Amygdala (tissue), 56 donors: ENCODE measurements around the gene SORL1.
"Not testable (repeated sequence)": the region's sequence is repeated elsewhere in the genome, so short reads cannot be mapped to it uniquely, and the experiment has no call there.

Experiments
- DNase-seq, 56 donors: peaks; one replicate each; lab custom pipeline; 2025; lab: John Stamatoyannopoulos, UW

Gene SORL1

DNA sequence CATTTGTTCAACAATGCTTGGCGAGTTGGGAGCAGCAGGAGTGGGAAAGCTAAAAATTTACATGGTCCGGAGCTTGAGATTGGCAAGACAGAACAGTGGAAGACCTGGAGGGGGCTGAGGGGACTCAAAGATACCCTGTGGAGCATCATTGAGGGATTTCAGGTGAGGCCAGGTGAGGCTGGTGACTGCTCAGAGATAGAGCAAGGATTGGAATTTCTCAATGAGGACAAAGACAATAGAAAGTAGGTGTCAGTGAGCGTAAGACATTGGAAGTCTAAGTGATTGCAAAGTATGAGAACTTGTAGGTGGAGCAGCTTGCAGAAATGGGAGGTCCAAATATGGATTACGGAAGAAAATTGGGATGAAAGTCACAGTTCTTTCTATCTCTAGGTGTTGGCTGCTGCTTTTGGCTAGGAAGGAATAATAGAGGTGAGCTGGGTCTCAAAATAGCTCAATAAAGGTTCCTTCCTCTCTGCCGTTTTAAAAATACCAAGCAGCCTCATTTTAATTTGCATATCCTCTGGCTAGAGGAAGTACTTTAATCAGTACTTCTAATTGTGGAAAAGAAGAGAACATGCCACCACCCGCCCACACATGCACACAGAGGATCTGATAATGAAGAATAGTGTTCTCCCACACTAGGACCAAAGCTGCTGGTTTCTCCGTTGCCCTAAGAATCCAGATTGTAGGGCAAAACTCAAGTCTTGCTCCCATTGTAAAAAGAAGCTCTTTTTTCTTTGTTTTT is 42.4 kb downstream of the SORL1 start:
- peak in 10 of 56 donors; percentile 12 to 47 (median 22) for DNase-seq

DNA sequence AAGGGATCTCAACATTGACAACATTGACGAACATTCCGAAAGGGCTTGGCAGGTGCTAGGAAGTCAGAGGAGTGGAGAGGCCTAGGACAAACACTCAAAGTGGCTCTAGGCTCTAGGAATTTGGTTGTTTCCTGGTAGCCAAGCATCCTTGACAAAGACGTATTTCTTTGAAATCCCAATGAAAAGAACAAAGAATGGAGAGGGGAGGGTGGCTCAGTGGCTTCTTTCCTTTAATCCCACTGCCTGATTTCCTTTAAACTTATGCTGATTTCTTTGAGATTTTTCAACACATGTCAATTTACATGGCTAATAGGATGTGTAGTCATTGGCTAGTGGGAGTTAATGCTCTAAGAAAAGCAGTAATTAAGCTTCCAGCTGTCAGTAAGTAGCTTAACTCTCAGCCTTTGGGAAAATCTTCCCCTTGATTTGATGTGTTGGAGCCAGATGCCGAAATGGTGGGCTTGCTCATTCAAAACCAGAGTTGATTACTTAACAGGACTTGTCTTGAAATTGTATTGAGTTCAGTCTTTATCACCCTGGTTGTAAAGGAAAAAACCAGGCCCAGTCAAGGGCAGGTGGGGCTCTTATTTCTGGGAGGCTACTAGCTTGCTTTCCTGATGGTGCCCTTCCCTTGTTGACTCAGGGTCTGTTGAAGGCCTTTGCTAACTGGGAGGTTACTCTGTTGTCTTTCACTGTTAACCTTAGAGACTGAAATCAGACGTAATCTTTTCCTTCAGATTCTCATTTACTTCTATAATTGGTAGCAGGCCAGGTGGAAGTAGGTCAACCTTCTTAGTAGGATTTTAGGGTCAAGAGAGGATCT is 45.3 kb downstream of the SORL1 start:
- no peak for DNase-seq

DNA sequence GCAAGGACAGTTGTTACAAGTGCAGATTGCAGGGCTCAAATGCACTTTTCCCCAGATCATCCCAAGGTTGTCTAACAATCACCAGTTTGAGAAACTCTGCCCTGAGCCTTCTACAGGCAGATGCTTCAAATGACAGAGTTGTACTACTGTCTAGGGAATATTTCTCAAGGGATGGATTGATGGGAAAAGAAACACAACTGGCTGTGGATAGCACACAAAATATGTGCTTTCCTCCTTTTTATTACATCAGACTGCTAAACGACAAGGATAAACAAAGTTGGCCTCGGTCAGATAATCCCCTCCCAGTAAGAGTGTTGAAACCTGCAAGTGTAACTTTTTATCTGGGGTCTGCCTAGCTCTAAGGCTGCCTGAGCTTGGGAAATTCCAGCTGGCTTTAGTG is 47.3 kb downstream of the SORL1 start:
- no peak for DNase-seq

DNA sequence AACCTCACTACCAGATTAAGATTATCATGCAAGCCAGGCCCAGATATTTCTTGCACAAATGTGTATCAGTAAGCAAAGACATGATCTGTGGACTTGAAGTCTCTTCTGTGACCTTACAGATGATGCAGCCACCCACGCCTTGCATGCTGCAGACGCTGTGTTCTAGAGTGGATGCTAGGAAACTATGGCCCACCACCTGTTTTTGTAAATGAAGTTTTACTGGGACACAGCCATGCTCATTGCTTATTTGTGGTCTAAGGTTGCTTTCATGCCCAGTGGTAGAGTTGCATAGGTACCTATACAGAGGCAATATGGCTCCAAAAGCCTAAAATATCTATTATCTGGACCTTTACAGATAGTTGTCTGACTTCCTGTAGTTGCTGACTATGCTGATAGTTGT is 48.2 kb downstream of the SORL1 start:
- no peak for DNase-seq

DNA sequence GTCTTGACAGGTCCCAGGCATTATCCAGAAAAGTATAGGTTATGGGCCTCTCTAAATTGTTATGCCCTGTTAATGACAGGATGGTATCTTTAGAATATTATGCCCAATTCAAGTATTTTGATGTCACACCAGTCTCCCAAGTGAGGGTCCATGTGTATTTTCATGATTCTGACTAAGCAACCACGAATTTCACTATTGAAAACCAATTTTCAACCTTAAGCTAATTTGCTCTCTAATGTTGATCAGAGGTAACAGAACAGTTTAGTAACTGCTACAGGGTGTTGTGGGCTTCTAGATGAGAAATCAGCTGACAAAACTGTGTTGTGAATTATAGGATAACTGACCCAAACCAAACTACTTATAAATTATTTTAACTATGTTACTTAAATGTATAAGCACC is 48.6 kb downstream of the SORL1 start:
- DNase-seq = no peak

DNA sequence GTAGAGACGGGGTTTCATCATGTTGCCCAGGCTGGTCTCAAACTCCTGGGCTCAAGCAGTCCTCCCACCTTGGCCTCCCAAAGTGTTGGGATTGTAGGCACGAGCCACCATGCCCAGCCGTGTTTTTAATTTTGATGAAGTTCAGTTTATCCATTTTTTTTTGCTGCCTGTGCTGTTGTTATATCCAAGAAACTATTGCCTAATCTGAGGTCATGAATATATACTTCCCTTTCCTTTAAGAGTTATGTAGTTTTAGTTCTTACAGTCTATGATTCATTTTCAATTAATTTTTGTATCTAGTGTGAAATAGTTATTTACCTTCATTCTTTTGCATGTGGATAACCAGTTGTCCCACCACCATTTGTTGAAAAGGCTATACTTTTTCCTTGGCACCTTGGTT is 50.9 kb downstream of the SORL1 start:
- DNase-seq = no peak

DNA sequence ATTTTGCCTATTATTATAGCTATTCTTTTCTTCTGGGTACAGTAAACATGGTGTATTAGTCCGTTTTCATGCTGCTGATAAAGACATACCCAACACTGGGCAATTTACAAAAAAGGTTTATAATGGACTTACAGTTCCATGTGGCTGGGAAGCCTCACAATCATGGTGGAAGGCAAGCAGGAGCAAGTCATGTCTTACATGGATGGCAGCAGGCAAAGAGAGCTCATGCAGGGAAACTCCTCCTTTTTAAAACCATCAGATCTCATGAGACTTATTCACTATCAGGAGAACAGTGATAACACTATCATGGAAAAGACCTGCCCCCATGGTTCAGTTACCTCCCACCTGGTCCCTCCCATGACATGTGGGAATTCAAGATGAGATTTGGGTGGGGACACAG is 54.1 kb downstream of the SORL1 start:
- DNase-seq = not testable (repeated sequence)

DNA sequence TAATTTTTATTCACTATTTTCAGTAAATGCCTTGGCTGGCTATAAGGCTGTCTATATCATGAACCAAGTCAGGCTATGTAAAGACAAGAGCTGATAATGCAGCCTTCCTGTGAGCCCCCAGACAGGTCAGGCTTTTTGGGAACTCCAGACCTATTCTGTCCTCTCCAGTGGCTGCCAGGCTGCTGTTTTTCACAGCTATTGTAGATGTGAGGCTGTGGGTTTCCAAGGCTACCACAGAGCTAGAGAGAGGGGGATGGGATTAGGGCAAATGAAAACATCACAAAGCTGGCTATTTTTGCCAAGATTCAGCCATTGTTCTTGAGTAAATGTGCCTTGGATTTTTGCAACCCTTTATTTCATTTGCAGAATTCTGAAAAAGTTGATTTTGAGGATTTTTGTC is 56.3 kb downstream of the SORL1 start:
- peak in 9 of 56 donors; percentile 4 to 52 (median 42) for DNase-seq

DNA sequence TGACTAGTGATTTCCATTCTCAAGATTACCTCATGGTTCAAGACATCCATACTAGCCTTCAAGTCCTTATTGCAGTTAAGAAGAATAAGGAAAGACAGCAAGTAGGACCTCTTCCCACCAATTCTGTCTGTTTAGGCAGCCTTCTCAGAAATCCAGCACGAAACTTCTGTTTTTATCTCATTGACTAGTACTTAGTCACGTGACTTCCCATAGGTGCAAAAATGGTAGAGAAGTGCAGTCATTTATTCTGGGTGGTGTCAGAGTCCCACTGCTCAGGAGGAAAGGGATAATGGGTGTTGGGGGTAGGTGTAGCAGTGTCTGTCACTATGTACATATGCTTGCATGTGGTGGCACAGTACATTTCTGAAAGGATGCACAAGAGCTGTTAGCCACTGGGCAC is 58.3 kb downstream of the SORL1 start:
- no peak for DNase-seq

DNA sequence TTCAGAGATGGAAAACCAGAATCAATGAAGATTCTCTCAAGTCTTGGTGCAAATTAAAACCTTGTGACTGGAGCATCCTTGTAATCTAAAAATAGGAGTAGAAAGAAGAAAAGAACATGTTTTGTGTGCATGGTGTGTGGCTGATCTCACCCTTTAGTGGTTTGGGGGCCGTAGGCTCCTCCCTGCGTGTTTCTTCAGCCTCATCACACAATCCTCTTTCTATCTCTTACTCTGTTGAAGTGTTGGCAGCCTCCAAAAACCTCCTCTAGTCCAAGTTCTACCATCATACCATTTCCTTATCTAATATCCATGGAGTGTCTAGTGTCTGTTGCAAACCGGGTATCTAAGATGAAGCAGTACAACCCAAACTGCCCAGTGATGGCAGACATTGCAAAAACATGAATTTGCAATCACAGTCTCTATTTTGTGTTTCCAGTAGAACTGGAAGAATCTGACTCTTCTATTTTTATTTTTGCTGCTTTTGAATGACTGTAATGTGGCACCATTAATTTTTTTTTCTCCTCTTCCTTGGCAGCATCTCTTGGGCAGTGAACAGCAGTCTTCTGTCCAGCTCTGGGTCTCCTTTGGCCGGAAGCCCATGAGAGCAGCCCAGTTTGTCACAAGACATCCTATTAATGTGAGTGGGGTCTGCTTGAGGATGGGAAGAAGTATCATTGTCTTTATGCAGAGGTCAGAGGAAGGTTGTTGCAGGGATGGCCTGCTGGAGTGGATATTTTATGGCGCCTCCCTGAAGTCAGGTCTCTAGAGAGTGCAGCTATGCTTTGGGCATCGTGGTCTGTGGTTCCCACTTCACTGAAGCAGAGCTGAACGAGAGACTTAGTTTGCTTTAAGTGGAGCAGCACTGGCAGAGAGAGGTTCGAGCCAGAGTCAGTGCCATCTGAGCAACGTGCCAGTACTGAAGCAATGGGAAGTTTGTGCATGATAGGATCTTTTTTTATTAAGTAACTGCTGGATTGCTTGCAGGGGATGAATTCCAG is 60.7 kb downstream of the SORL1 start:
- peak in 10 of 56 donors; percentile 13 to 52 (median 26) for DNase-seq

DNA sequence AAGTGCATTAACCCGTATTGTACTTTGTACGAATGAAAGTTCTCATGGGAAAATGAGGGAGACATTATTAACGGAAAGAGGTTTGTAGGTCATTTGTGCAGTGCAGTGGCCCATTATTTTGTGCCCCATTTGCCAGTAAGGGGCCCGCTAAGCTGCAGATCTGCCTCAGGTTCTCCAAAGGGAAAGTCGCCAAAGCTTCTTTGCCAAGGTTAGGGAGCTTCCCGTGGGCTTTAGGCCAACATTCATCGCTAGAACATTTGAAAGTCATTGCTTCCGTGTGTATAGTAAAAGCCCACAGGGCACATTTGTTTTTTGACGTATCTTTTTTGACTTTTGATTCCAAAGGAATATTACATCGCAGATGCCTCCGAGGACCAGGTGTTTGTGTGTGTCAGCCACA is 61.7 kb downstream of the SORL1 start:
- DNase-seq = no peak

DNA sequence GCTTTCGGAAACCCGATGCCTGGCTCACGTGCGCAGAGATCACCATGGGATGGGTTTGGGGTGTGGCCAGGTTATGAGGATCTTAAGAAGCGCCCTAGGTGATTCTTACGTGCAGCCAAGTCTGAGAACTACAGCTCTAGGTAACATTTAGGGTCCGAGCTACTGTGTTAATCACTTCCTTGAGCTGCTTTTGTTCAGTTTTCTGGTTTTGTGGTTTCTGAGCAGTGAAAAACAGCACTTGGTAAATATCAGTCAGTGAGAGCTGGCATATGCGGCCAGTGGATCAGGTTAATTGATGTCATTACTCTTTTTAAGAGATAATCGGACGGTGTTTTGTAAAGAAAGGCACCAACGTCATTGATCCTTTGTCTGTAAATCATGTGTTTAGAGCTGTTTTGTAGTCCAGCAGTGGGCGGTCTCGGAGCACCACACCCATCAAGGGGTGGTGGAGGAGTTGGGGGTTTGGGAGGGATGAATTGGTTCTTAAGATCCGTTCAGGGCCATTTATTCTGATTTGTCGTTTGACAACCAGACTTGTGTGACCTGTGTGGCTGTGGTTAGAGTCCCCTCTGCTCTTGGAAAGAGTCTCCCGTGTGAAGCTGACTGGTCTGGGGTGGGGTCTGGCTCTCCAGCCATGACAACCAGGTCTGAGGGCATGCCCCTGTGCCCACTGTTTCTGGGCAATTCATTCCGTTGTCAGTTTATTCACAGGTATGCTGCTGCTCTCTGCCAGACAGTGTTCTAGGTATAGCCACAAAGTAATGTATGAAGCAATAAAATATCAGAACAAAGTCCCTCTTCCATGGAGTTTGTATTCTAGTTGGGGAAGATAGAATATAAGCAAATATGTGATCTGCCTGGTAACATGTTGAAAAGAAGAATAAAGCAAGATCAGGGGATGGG is 62.6 kb downstream of the SORL1 start:
- DNase-seq = no peak

DNA sequence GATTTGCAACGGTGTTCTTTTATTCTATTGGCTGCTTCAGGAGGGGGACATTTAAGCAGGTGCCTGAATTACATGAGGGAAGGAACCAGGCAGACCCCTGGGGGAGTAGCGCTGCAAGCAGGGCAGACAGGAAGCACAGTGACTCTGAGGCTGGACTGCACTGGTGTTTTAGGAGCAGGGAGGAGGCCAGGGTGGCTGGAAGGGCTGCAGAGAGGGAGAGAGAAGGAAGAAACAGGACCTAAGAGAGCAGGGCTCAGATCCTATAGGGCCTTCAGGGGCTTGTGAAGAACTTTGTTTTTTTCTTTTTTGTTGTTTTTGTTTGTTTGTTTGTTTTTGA is 63.2 kb downstream of the SORL1 start:
- DNase-seq = no peak

DNA sequence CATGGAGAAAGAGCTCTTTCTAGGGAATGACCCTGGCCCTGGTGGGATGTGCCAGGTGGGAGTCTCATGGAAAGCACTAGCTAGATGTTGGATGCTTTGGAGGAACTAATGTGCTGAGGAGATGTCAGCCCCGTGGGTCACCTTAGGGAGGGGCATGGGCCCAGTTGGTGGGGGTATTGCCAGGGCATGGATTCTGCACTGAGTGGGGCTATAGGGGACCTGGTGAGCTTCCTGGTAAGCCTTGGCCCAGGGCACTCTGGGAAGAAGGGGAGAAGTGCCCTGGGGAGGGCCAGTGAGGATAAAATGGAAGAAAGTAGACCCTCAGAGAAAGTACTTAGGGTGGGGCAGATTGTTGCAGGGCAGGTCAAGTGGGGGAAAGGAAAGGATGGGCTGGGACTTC is 65.9 kb downstream of the SORL1 start:
- no peak for DNase-seq

DNA sequence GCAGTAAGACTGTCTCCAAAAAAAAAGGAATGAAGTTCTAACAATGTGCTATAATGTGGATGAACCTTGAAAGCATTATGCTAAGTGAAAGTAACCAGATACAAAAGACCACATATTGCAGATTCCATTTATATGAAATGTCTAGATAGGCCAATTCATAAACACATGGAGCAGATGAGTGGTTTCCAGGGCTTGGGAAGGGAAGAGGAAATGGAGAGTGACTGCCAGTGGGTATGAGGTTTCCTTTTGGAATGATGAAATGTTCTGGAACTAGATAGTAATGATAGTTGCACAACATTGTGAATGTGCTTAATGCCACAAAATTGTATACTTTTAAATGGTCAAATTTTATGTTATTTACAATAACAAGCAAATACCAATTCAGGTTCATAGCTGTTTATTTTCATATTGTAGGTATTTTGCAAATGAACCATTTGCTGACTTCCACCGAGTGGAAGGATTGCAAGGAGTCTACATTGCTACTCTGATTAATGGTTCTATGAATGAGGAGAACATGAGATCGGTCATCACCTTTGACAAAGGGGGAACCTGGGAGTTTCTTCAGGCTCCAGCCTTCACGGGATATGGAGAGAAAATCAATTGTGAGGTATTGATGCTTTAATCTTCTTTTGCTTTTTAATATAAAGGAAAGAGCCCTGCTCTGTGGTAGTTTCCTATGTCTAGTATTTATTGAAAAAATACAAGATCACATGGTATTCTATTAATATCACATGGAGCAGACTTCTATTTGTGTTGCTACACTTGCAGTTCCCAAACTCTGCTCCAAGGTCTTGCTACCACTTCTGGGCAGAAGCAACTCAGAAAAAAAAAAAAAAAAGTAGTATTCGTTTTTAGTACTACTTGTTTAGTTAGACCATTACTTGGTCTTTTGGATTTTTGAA is 68.4 kb downstream of the SORL1 start:
- no peak for DNase-seq

DNA sequence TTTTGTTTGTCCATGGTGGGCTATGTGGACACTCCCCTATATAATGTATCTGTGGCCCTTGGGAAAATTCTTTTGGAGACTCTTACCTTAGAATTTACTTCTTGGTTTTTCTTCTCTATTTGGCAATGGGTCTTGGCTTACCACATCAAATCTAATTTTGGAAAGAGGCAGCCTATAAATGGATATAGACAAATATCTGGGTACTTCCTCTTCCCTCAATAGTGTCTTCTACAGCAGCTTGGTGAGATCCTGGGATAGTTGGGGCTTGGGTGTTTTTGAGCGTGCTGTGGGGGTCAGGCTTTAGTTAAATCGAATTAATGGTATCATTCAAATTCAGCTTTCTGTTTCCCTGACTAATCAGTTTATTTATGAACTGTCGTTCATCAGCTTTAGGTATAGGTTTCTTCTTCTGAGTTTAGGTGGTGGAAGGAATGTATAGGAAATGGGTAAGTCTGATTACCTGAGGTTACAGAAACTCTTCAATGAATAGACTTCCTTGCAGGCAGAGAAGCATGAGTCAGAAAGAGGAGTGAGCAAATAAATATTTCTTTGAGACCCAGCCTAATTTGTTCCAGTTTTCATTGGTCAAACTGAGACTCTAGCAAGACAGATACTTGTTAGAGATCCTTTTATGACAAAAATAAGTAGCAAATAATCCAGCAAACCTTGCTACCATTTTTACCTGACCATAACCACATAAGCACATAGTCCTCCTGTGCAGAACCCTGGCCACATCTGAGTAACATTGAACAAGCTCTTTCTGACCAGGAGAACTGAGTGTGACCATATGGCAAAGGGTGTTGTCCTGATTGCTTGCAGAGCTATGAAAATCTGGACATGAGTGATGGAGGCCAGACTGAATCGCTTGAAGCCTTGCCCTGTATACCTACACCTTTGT is 69.3 kb downstream of the SORL1 start:
- no peak for DNase-seq

DNA sequence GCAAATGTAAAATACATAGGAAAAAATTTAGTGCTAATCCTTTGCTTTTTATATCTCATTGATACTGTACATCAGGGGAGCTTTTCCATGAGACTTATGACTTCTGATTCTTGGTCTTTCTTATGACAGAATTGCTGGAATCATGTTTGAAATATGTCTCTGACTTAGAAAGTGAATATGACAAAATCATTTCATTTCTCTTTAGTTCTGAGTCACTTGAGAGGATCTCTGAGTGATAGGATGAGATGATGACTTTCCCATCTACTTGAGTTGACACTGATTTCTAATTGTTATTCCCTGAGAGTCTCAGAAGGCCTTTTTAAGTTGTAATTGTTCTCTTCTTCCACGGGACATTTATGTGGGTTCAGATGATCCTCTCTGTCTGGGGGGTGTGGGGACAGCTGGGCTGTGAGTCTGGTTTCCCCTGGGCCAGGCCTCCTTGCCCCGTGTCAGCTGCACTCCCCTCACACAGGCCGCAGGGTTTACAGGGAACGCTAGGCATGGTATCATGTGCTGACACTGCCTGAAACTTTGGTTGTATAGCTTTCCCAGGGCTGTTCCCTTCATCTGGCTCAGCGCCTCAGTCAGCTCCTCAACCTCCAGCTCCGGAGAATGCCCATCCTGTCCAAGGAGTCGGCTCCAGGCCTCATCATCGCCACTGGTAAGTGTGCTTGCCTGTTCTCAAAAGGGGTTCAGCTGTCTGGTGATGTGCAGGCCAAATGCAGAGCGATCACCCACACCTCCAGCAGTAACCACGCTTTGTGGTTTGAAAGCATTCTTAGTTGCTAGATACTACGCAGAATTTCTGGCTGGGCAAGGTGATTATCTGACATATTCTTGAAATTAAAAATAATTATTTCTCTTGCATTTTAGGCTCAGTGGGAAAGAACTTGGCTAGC is 70.2 kb downstream of the SORL1 start:
- DNase-seq = no peak
